ENCODE measurements around the gene ODAD4. TPM values are rescaled to one million over a fixed set of nuclear protein-coding genes. Genes with fewer than 3 reads are reported as not detected.
A peak's percentile ranks its signal among the peaks of the same experiment; 100 is the strongest.

The ODAD4 gene
- total and polyA plus RNA-seq, 2 of the 8 experiments (the other 6 are each of a cell fraction or from before 2014, with no cell fraction given): 0.48 to 1.3 TPM

DNA sequence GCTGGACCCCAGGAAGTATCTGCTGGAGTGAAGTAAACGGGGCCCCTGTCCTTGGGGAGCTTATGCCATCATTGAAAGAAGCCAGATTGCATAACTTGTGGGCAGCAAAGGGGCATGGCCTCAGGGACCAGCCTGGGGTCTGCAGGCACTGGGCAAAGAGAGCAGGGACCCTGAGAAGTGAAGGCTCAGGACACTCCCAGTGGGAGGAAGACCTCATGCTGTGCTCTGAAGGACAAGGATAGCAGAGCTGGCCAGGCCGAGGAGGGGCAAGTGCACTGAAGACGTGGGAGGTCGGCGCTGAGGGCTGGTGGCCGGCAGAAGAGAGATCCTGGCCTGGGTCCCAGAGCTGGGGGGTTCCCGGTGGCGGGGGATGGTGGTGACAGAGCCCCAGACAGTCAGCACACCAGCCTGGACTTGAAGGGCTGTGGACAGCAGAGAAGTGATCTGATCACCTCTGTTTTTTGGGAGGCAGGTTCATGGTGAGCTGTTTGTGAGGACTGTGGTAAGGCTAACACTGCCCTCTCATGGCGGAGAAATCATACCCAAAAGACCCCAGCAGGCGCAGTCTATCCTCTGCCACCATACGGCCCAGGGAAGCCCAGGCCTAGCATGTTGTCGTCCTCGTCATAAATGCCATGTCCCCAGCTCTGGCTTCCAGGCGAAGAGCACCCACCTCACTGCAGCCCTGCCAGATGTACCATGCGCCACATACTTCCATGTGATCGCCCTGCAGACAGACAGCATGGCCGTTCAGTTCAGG is 29.1 kb downstream of the ODAD4 start (continued):
- TF ChIP-seq YY1 (IDR thresholded peaks at IDR 0.05; ENCODE audit: low read depth, low read length): 0 out of 2 replicates have a peak, but pooled peaks have one; percentile 53
- no peak for TF ChIP-seq ATF2 (IDR thresholded peaks at IDR 0.05; ENCODE audit: low read length)
- no peak for TF ChIP-seq GTF2F1 (IDR thresholded peaks at IDR 0.05; ENCODE audit: borderline replicate concordance, low read depth, low read length)
- TF ChIP-seq JUN (IDR thresholded peaks at IDR 0.05; ENCODE audit: low read depth, low read length): no peak
- TF ChIP-seq KDM4A (IDR thresholded peaks at IDR 0.05; ENCODE audit: low read depth, low read length, severe bottlenecking): no peak
- TF ChIP-seq POLR2AphosphoS5 (IDR thresholded peaks at IDR 0.05; ENCODE audit: low read depth, low read length): no peak
- no peak for TF ChIP-seq BACH1 (IDR thresholded peaks at IDR 0.05; ENCODE audit: low read length)
- TF ChIP-seq SIN3A (conservative IDR thresholded peaks at IDR 0.05 in 1 of 2, IDR thresholded peaks at IDR 0.05 in 1 of 2; ENCODE audit: low read depth in 1 of 2, low read length in 2 of 2): no peak; a peak in 1 of 4 replicates
- no peak for TF ChIP-seq SIX5 (IDR thresholded peaks at IDR 0.05; ENCODE audit: low read depth, low read length)
- TF ChIP-seq, protein P1, sequence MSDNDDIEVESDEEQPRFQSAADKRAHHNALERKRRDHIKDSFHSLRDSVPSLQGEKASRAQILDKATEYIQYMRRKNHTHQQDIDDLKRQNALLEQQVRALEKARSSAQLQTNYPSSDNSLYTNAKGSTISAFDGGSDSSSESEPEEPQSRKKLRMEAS (IDR thresholded peaks at IDR 0.05): peak; percentile 59
- TF ChIP-seq, protein P2, sequence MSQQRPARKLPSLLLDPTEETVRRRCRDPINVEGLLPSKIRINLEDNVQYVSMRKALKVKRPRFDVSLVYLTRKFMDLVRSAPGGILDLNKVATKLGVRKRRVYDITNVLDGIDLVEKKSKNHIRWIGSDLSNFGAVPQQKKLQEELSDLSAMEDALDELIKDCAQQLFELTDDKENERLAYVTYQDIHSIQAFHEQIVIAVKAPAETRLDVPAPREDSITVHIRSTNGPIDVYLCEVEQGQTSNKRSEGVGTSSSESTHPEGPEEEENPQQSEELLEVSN (IDR thresholded peaks at IDR 0.05): no peak
- TF ChIP-seq KDM1A (IDR thresholded peaks at IDR 0.05; ENCODE audit: borderline replicate concordance, low read length): no peak
- TF ChIP-seq CREB1 (IDR thresholded peaks at IDR 0.05): no peak
- TF ChIP-seq SIRT6 (IDR thresholded peaks at IDR 0.05; ENCODE audit: low read length): no peak
- TF ChIP-seq TAF1 (IDR thresholded peaks at IDR 0.05; ENCODE audit: low read depth, low read length): no peak
- no peak for TF ChIP-seq ATF3 (IDR thresholded peaks at IDR 0.05; ENCODE audit: insufficient read depth, low read depth, low read length)
- no peak for TF ChIP-seq POLR2A (IDR thresholded peaks at IDR 0.05; ENCODE audit: control extremely low read depth in 1 of 2, low read depth in 2 of 2, low read length in 2 of 2)
- no peak for TF ChIP-seq RXRA (IDR thresholded peaks at IDR 0.05; ENCODE audit: insufficient read depth, low read depth, low read length)

All from H1 (cell line).